ENCODE results near the gene TRNP1.

DNA sequence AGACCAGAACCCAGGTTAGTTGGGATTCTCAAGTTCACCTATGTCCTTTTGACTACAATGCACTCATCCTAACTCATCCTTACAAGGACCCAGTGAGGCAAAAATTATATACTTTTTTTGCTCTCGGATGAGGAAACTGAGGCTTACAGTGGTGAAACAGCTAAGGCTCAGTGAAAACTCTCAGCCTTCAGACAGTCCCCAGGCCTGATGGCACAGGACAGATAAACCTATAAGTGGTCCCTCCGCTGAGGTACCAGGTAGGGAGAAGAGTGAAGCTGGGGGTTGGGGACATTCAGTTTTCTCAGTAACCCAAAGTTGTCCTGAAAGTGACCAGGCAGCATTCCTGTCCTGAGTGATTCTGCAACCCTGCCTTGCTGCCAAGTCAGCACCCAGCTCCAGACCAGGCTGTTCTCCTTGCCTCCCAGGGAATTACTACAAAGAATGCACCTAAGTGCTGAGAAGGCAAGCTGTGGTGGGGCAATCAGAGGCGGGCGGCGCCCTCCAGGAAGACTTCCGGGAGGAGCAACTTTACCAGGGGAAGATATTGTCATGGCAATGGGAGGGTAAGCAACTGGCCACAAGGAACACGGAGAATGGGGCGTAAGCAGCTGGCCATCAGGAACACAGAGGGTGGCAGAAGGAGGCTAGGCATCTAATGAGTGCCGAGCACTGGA lies 14.6 kb downstream of the TRNP1 start:
- TF ChIP-seq POLR2A (IDR thresholded peaks at IDR 0.05; ENCODE audit: low read length) = no peak
- TF ChIP-seq GATA1 (IDR thresholded peaks at IDR 0.05; ENCODE audit: low read depth, low read length) = no peak
